Uterus (tissue), 2 donors: ENCODE data around the gene C4orf50.

Source experiments
- CTCF ChIP-seq, 4 experiments: fragments of 200-600 bp in 2 of 4; fragments of 450-650 bp in 2 of 4; sonication (generic) in 2 of 4; IDR thresholded peaks; one replicate each; pipeline ENCODE4 v1.5.1; 2016 to 2019; ENCODE audit warnings: antibody characterized with exemption in 4 of 4, mild to moderate bottlenecking in 2 of 4, moderate library complexity in 1 of 4
- POLR2A ChIP-seq, 2 donors: fragments of 450-650 bp; IDR thresholded peaks; one replicate each; pipeline ENCODE4 v1.6.1; 2016; ENCODE audit warnings: antibody characterized with exemption in 2 of 2, mild to moderate bottlenecking in 1 of 2, moderate library complexity in 1 of 2

- TF ChIP-seq CTCF (IDR thresholded peaks at IDR 0.05) (no peak), POLR2A (IDR thresholded peaks at IDR 0.05) (no peak)
Measured at GRCh38 chr4:5930876-5931275, 87.4 kb downstream of the C4orf50 start.
